Uterine smooth muscle cell (primary cell): ENCODE measurements around the gene MYL10. TPM values are rescaled to one million over a fixed set of nuclear protein-coding genes. Genes with fewer than 3 reads are reported as not detected.

Experiments
- total RNA-seq: library from RNA; depleted of rRNA; stranded (reverse); fragments of >200 nt; gene quantifications from 2 replicates; pipeline ENCODE4 v1.2.3, GENCODE V29; 2014

MYL10 gene
- total RNA-seq = not detected in 2 replicates

GRCh38 chr7:101629171-101629570 is at the start of gene MYL10:
Gene MYL10, minus strand, starts transcription at chr7:101629296. Its CDS starts 178 bp downstream, at chr7:101629118.

Other genes starting within 250 kb of the MYL10 start
- 40.7 and 64.9 TPM in 2 replicates for gene CUX1, start 188.3 kb upstream of the MYL10 start, total RNA-seq